Fibroblast of lung (primary cell): ENCODE results near the gene SCOC. TPM values are rescaled to one million over a fixed set of nuclear protein-coding genes. Genes with fewer than 3 reads are reported as not detected.

Source experiments
- DNase-seq, 2 donors: peaks; one replicate each; pipeline versions ENCODE4 v3.0.0 to v3.0.0-alpha.2; 2010; ENCODE audit warnings: low read depth in 2 of 2
- H2AFZ ChIP-seq: 2 replicates; pipeline ENCODE4 v1.5.1; 2012; ENCODE audit warnings: low read length, control low read depth, inconsistent platforms
- H3K27ac ChIP-seq: 2 replicates; pipeline ENCODE4 v1.5.1; 2011; ENCODE audit warnings: low read length, control low read depth; ENCODE audit not compliant: insufficient read depth
- H3K27me3 ChIP-seq: 2 replicates; pipeline ENCODE4 v1.5.1; 2011; ENCODE audit warnings: mild to moderate bottlenecking, low read length; ENCODE audit not compliant: control insufficient read depth, insufficient read depth
- H3K36me3 ChIP-seq: 2 replicates; pipeline ENCODE4 v1.5.1; 2011; ENCODE audit warnings: low read length; ENCODE audit not compliant: control insufficient read depth, insufficient read depth
- H3K4me1 ChIP-seq: 2 replicates; pipeline ENCODE4 v1.5.1; 2011; ENCODE audit warnings: low read length; ENCODE audit not compliant: control insufficient read depth, insufficient read depth; ENCODE audit errors: extremely low read depth
- H3K4me2 ChIP-seq: 2 replicates; pipeline ENCODE4 v1.5.1; 2011; ENCODE audit warnings: low read length, control low read depth; ENCODE audit not compliant: insufficient read depth; ENCODE audit errors: extremely low read depth
- H3K4me3 ChIP-seq, 4 experiments: fragments of 200-600 bp in 1 of 4; sonication (generic) in 1 of 4; replicated peaks in 1 of 4; 2 replicates each; pipeline ENCODE4 v1.5.1; 2011 to 2016; ENCODE audit warnings: low read length in 4 of 4, low read depth in 3 of 4, mild to moderate bottlenecking in 3 of 4, control low read depth in 2 of 4, inconsistent platforms in 1 of 4, mixed read lengths in 1 of 4; ENCODE audit not compliant: insufficient read depth in 1 of 4; ENCODE audit errors: control extremely low read depth in 1 of 4
- H3K79me2 ChIP-seq: 2 replicates; pipeline ENCODE4 v1.5.1; 2012; ENCODE audit warnings: mild to moderate bottlenecking, low read length, inconsistent platforms; ENCODE audit not compliant: control insufficient read depth, insufficient read depth
- H3K9ac ChIP-seq: 2 replicates; pipeline ENCODE4 v1.5.1; 2011; ENCODE audit warnings: mild to moderate bottlenecking, low read length, control low read depth; ENCODE audit not compliant: insufficient read depth
- H3K9me3 ChIP-seq: 2 replicates; pipeline ENCODE4 v1.5.1; 2012; ENCODE audit warnings: low read depth, low read length; ENCODE audit not compliant: control insufficient read depth, insufficient read depth
- H4K20me1 ChIP-seq: 2 replicates; pipeline ENCODE4 v1.5.1; 2011; ENCODE audit warnings: low read length; ENCODE audit not compliant: control insufficient read depth, insufficient read depth; ENCODE audit errors: extremely low read depth
- CTCF ChIP-seq, 2 donors: IDR thresholded peaks in 1 of 2; conservative IDR thresholded peaks in 1 of 2; 1 replicate in 1 of 2; 2 replicates in 1 of 2; pipeline ENCODE4 v1.5.1; 2011 to 2012; ENCODE audit warnings: low read length in 2 of 2, control low read depth in 1 of 2, inconsistent platforms in 1 of 2, low read depth in 1 of 2, mild to moderate bottlenecking in 1 of 2
- EZH2 ChIP-seq: IDR thresholded peaks from 2 replicates; pipeline ENCODE4 v1.5.1; 2012; ENCODE audit warnings: low read length, control low read depth, mild to moderate bottlenecking; ENCODE audit errors: missing control alignments
- polyA minus RNA-seq: library from RNA; depleted of rRNA, polyadenylated mRNA; stranded (reverse); fragments of >200 nt; gene quantifications from 2 replicates; pipeline ENCODE4 v1.2.3, GENCODE V29; 2011; ENCODE audit warnings: low replicate concordance
- polyA plus RNA-seq, 2 donors: library from polyadenylated mRNA; depleted of rRNA in 1 of 2; stranded (reverse) in 1 of 2; unstranded in 1 of 2; fragments of >200 nt; gene quantifications; 2 replicates each; pipeline ENCODE4 v1.2.1, GENCODE V29; 2011 to 2012; ENCODE audit warnings: missing spikeins in 1 of 2
- total RNA-seq: library from RNA; depleted of rRNA; stranded (reverse); fragments of >200 nt; gene quantifications from 2 replicates; pipeline ENCODE4 v1.2.1, GENCODE V29; 2014

Gene SCOC
- 33.9 and 40.1 TPM in 2 replicates for total RNA-seq
- 57.4 and 72.3 TPM in 2 replicates for polyA plus RNA-seq
- polyA plus RNA-seq (2012), result 42.0 and 52.0 TPM in 2 replicates
- polyA minus RNA-seq, result 0.94 and 3.6 TPM in 2 replicates

GRCh38 chr4:140373328-140374129 is at the start of gene SCOC:
Gene SCOC, plus strand, starts transcription at chr4:140373646. Its CDS starts 5,525 bp downstream, at chr4:140379171.
- no peaks in the 10 kb centered on the region for H3K36me3 ChIP-seq
- peak within 1 kb of the TSS; percentile 86 for H3K9ac ChIP-seq
- H3K27ac ChIP-seq, result peak within 1 kb of the TSS; percentile 77
- H3K4me1 ChIP-seq, result peaks cover 5% of the 10 kb centered on the region
- H4K20me1 ChIP-seq, result no peaks in the 10 kb centered on the region
- peak within 1 kb of the TSS; percentile 97 for H3K4me2 ChIP-seq
- no peaks in the 10 kb centered on the region for H3K9me3 ChIP-seq
- peaks cover 35% of the 10 kb centered on the region for H3K79me2 ChIP-seq
- TF ChIP-seq CTCF (conservative IDR thresholded peaks at IDR 0.05 in 1 of 2, IDR thresholded peaks at IDR 0.05 in 1 of 2; ENCODE audit: low read depth in 1 of 2, low read length in 2 of 2) (no peak), EZH2 (no peak)
- DNase-seq, result peak; percentile 99
- H3K27me3 ChIP-seq, result no peaks in the 10 kb centered on the region
- peak within 1 kb of the TSS; percentile 76 to 92 (median 85) for H3K4me3 ChIP-seq
- peak within 1 kb of the TSS; percentile 73 for H2AFZ ChIP-seq

- Histone ChIP-seq H3K79me2 (no peaks in the 10 kb centered on the region), H3K27ac (no peak overlapping the region), H3K4me3 (no peak overlapping the region), H3K4me2 (no peak overlapping the region), H3K36me3 (no peaks in the 10 kb centered on the region), H2AFZ (no peak overlapping the region), H3K9ac (no peak overlapping the region), H3K27me3 (no peaks in the 10 kb centered on the region), H4K20me1 (no peaks in the 10 kb centered on the region), H3K9me3 (no peaks in the 10 kb centered on the region), H3K4me1 (no peaks in the 10 kb centered on the region)
- TF ChIP-seq EZH2, result no peak
- TF ChIP-seq CTCF (conservative IDR thresholded peaks at IDR 0.05 in 1 of 2, IDR thresholded peaks at IDR 0.05 in 1 of 2; ENCODE audit: low read depth in 1 of 2, low read length in 2 of 2), result peak; percentile 77
- DNase-seq, result peak; percentile 48 to 74
Measured at GRCh38 chr4:140326395-140326993, 47.0 kb upstream of the SCOC start.

- Histone ChIP-seq H2AFZ (no peak overlapping the region), H3K4me2 (no peak overlapping the region), H3K9me3 (no peaks in the 10 kb centered on the region), H3K4me1 (no peaks in the 10 kb centered on the region), H3K27me3 (no peaks in the 10 kb centered on the region), H3K9ac (no peak overlapping the region), H4K20me1 (no peaks in the 10 kb centered on the region), H3K36me3 (no peaks in the 10 kb centered on the region), H3K27ac (no peak overlapping the region), H3K4me3 (no peak overlapping the region), H3K79me2 (no peaks in the 10 kb centered on the region)
- TF ChIP-seq CTCF (conservative IDR thresholded peaks at IDR 0.05 in 1 of 2, IDR thresholded peaks at IDR 0.05 in 1 of 2; ENCODE audit: low read depth in 1 of 2, low read length in 2 of 2) (peak; percentile 31 to 61), EZH2 (no peak)
- peak; percentile 42 to 74 for DNase-seq
Measured at GRCh38 chr4:140330311-140330900, 43.0 kb upstream of the SCOC start.
